HUDEP-2 (cell line): ENCODE data around the gene DACH1.

Experiments
- DNase-seq, 76 experiments: peaks; one replicate each; lab custom pipeline; 2025; ENCODE audit not compliant: unreplicated experiment in 76 of 76; lab: John Stamatoyannopoulos, UW

The DACH1 gene

DNA sequence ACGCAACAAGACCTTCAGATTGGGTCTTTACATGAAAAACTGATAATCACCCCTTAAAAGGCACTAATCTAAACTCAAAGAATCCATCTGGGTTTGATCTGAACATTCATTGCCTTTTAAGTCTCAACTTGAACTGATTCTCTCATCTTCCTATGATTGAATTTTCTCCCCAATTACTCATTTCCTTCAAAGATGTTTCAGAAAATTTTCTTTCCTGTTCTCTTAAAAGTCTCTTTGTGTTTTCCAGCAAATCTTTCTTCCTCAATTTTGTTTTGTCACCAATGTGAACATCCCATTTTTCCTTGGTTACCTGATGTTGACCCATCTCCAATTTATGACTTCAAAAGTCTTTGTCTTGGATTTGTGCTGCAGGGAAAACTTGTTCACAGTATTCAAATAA is 234.3 kb downstream of the DACH1 start:
- no peak for DNase-seq

DNA sequence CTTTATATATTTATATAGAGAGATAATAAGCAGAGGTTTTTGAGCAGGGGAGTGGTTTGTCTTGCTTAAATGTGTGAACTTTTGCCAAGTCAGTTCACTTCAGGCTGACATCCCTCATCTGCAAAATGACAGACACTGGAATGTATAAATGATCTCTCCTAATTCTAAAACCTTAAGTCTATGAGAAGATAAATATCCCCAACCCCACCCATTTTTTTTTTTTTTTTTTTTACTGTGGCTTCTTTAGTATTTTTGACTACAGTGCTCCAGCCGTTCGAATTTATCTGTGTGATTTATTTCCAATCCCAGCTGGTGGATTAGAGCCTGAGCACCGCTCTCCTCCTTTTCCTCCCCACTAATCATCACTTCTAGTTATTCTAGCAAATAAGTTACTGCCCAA is 234.8 kb downstream of the DACH1 start:
- no peak for DNase-seq

DNA sequence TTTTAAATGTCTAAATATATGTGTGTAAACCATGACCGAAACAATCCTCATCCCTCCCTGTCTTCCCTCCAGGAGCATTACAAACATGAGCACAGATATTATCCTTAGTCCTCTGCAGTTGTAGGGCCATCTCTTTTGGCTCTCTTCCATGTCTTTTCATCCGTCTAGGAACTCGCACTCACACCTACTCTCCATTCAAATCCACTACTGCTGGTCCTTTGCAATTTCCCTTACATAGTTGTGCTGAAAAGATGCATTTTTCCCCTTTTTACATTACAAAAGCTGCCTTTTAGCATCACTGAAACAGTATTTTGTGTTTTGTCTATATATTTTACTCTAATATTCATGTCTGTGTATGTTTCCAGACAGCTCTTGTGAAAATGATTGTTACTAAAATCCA is 237.8 kb downstream of the DACH1 start:
- no peak for DNase-seq

DNA sequence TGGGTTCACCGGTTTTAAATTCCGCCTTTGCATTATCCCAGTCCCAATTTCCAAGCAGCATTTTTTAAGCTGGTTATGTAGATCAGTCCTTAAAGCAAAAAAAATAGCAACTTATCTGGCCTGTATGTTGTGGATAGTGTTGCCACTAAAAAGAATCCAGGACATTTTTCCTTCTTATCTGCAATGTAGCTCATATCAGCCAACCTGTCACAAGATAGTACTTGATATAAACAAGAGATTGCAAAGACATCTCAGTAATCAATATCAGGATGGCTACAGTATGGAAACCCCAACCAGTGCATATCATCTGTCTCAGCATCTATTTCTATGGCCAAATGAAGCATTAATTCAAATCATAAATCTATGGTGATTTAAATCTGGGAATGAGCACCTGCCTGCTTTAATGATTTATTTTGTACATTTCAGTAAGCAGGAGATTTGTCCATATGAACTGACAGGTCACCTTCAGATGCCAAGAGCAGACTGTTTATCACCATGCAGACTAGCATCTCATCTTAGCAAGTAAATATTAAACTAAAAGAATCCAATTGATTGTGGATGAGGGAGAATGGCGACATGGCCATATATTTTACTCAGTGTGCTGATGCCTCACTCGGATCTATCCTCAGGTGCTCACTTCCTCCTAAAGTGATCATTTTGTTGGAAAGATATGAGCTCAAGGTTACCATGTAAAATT is 240.4 kb downstream of the DACH1 start:
- no peak for DNase-seq

DNA sequence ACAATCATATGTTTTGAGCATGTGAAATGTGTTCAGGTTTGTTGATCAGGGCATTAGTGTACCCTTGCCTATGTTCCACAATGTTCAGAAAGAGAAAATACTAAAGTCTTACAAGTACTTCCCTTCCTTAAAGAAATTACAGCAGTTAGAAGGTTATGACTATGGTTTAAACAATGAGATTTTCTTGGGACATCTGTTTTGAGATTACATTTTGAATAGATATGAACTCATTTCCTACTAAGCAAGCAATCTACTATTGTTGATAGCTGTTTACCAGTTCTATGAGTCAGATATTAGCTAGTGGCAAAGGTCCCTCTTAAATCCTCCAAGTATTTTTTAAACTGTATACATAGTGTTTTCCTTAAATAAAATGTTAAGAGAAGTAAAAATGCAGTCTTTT is 241.3 kb downstream of the DACH1 start:
- DNase-seq, result no peak

DNA sequence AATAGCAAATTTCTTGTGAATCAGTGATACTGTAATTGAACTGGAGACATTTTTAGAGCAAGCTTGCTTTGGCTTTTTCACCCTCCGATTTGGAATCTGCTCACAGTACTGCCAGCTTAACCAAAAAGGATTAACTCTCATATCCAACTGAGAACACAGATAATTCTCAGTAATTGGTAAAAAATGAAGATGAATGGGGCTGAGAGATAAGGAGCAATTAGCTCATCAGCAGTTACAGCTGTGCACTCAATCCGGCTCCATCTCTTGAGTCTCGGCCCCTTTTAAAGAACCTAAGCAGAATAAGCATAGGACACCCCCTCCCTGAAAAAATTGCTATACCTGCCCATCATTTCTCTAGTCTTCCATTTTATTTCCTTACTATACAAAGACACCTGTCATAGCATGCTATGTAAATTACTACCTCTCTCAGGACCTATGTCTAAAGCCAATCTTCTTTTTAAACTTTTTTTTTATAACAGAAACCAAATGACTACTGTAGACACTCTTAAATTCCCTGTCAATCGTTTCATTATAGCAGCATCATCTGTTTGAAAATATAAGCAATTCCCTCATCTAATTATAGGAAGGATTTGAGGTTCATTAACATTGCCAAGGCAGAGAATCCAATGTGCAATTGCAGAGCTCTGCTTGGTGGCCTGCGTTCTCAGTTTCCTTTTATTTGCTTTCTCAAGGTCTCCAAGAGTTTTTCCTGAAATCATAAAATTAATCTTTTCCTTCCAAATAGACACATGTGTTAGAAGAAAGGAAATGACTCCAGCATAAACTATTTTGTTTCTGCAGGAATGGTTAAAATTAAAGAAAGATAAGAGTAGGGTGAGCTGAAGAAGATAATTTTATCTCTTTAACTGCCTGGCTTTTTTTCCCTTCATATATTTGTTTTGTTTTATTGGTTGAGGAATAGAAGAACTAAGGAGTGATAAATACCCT is 242.1 kb downstream of the DACH1 start:
- DNase-seq, result peak in 20 of 76 experiments; percentile 1 to 66 (median 15)

DNA sequence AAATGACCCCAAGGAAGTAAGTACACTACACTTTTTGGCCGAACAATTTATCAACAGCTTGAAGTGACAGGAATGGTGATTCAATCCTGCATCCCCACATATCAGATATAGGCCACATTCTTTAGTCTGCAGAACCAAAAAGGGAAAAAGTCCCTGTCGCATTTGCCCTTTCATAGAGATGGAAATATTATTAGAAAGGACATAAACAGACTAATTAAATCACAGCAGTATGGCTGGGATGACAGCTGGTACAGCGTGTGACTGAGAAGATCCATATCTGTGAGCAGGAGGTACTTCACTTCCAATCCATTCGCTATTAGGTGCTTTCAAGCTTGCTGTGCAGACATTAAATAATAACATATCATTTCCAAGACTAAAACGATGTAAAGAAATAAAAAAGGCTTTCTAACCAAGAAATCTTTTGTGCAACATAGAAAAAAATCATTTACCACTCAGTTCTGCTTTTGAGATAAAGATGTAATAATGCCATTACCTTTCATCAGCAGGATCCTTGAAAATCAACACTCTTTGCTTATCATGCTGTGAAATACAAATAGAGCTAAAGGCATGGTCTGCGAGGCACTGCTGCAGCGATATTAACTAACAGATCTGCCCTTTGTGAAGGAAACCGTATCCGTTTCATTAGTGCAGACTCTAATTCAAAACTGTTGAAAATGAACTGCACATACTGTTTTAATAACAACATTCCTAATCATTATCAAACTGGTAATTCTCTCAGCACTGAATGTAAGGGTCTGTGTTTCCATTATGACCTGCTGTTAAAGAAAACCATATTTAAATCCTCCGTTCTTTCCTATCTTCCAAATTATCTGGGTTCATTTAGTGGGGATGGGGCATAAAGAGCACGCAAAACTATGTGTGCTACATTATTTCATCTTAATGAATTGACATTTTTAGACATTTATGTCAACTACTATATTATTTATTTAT is 245.6 kb downstream of the DACH1 start:
- no peak for DNase-seq

DNA sequence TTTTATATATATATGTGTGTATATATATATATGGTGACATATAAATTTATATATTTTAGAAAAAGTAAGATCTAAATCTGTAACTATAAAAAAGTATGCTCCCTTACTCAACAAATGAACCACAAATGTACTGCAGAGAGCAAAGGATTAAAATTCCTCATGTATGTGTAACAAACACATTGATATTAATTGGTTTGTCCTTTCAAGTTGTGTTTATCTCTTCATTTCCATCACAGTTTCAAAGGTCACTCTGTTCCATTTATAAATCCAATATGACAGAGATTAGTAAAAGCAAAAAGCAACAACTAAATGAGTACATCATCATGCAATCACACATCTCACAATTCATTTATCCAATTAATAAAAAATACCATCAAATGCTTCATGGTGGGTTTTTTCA is 247.9 kb downstream of the DACH1 start:
- DNase-seq, result no peak

DNA sequence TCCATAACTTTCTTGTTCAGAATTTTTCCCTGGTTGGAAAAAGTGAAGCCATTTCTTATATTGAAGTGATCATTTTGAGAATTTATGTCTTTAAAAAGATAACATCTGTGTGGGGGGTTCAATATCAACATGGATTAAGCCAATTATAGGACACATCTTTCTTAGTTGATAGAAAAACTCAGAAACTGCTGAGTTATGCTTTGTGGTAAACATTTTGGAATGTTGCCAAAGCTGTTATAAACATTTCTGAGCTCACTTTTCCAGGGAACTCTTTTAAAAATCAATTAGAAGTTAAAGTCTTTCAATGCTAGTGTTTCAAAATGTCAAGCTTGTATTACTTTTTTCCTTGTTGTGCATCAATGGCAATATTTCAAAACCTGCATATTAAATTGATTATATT is 248.8 kb downstream of the DACH1 start:
- peak in 1 of 76 experiments; percentile 17 for DNase-seq

DNA sequence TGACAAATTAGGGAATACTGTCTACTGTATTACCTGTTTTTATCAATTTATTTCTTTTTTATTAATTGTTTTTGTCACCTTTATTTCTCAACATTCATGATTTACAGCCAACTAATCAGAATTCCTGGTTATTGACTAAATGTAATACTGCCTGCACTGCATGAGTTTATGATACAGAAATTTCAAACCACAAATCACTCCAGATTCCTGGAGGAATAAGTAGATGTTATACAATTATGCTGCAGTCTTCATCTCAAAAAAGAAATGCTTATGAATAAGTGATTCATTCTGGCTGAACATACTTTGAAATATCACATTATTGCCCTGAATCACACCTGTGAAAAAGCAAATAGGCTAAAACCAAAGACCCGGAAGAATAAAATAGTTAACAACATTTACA is 249.7 kb downstream of the DACH1 start:
- DNase-seq, result no peak

DNA sequence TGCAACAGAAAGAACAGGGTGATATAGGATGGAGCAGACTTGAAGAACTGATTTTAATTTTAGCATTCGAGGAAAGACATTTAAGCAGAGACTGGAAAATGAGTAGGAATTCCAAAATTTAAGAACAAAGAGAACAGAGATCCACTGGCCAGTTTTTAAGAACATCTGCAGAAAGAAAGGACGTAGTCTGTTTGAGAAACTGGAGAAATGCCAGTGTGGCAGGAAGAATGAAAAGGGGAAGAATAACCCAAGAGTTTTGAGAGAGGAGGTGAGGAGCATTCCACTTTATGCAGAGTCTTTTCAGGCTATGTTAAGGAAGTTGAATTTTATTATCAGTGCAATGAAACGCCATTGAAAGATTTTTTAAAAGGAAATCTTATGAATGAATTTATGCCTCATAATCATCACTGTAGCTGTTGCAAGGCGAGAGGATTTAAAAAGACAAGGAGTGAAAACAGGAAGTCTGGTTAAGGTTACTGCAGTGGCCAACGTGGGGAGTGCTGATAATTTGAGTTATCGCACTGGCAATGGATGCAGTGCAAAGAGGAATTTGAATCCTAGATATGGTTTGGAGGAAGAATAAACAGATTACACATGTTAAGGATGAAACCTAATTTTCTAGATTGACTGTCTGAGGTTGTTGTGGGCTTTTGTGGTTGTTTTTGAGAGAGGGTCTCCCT is 253.8 kb downstream of the DACH1 start:
- peak in 11 of 76 experiments; percentile 5 to 36 (median 20) for DNase-seq

DNA sequence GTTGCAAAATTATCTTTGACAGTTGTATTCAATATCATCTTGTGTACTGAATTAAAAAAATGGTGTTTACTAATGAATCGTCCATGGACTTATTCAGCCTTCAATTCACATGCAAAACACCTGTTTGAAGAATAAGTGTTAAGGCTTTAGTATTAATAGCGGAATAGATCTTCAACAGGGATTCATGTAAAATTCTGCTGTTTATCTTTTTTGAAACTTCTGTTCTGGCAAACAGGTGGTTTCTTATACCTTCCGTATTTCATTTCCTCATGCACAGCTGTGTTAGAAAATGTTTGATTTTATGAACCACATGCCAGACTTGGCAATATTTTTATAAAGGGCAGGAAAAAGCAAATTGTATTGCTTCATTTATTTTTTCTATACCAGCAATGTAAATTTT is 255.7 kb downstream of the DACH1 start:
- DNase-seq, result no peak

DNA sequence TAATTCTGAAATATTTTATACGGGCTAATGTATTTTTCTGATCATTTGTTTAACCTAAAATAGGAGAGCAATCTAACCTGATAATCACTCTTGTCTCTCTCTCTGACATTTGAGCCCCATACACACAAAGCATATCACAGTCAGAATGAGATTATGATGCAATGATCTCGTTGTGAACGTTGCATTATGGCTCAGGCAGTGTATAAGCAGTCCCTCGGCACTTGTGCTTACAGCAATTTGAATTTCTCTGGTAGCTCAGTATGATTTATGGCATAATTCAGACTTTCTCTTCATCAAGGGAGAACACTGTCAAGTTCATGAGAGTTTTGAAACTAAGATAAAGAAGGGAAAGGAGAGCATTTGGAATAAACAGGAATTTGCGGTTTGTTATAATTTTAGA is 256.1 kb downstream of the DACH1 start:
- DNase-seq, result no peak

DNA sequence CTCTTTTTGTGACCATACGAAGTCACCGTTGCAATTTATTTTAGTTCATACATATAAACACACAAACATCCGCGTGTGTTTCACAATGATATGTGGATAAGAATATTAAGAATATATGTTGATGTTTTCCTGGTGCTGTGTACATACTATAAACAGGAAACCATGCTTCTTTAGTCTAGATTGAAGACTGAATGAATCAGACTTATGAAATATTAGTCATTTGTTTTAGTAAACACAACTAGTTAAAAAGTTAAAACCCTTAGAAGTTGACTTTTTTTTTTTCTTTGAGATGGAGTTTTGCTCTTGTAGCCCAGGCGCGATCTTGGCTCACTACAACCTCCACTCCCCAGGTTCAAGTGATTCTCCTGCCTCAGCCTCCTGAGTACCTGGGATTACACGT is 257.7 kb downstream of the DACH1 start:
- DNase-seq, result no peak

DNA sequence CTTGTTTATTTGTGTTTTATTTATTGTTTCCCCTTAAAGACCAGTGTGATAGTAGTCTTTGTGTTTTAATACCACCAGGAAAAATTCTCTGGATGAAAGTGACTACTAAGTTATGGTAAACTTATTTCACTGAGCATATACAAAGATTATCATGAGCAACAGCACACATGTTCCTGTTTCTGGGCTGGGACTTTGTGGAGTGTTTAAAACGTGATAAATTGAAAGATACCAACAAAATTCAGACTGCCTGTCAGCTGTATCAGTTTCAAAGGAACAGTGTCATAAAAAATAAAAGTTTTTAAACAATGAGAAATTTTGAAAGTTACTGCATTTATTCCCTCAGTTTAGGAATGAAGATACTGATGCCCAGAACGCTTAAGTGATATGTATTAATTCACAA is 259.4 kb downstream of the DACH1 start:
- DNase-seq, result no peak

DNA sequence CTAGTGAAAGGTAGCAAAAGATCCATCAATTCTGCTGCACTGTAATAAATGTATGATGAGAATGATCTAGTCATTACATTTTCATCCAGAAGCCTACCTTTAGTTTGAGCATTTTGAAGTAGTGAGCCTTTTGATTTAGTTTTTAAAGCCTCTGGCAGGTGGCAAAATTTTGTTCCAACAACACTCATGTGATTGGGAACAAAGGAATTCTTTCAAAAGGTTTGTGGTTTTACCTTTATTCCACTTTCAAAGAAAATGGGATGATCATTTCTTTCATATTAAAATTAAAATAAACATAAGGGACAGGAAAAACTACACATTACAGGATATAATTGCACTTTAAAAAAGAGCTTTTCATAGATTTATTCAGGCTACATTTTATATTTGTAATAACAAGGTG is 260.2 kb downstream of the DACH1 start:
- no peak for DNase-seq

DNA sequence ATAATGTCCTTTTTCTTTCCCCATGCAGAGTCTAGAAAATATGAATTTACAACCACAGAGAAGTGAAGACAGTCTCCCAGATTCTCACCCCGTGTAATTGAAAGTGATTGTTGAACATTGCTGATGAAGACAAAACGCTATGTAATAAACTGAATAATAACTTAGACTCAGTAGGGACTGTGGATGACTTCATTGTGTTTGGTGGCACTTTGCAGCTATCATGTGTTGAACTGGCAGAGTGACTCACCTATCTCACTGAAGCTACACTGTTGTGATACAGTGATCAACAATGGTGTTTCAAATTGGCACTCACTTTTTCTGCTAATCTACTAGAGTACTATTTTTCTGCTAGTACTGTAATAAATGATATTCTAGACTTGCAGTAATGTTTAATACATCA is 261.3 kb downstream of the DACH1 start:
- DNase-seq, result peak in 8 of 76 experiments; percentile 0 to 35 (median 7)

DNA sequence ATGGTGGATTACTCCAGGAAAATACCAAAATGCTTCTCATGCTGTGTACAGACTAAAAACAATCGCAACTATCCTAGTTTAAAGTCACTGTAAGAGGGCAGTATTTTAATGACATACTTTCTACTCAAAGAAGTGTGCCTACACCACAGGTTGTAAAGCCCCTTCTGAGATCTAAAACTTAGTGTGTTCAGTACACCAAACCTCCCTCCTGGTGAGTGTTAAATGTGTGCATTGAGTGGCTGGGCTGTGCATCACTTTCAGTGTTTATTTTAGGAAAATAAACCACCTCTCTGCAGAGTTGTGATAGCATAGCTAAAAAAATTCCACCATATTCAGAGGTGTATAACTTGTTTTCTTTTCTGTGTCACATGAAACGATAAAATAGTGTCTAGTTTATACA is 263.7 kb downstream of the DACH1 start:
- no peak for DNase-seq

DNA sequence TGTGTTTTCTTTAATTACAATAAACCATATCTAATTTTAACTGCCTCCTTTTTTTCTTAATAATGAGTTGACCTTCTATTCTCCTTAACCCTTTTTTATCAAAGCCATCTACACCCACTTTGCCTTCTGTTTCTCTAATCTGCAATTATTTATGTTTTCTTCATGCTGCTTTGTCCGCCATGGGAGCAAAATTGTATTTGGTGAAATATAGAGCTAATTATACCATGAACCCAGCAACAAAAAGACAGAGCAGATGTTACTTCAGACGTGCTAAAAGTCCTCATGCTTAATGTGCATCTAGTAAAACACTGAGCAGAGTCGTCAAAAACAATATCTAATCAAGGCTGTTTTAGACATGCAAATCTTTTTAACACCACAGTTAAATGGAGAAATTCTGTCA is 264.7 kb downstream of the DACH1 start:
- no peak for DNase-seq

DNA sequence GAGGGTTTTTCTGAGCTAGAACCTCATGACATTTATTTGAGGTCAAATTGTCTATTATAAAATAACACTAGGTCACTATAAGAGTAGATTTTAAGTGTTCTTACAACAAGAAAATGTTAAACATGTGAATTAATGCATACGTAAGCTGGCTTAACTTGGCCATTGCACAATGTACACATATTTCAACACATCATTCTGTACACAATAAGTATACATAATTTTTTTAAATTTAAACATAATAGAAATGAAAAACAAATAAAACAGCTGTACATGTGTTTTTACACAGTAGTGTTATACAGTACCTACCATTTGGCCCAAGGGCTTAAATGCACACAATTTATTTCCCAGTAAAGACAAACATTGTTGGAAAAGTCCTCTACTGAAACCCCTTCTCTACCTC is 269.9 kb downstream of the DACH1 start:
- DNase-seq, result no peak
